HCT116 (cell line): ENCODE results near the gene ARSG.

Experiments used
- CTCF ChIP-seq, 3 experiments: fragments of 200-600 bp in 1 of 3; sonication (generic) in 1 of 3; IDR thresholded peaks in 2 of 3; conservative IDR thresholded peaks in 1 of 3; 2 replicates each; pipeline ENCODE4 v1.5.1; 2012 to 2017; ENCODE audit warnings: low read depth in 2 of 3, low read length in 2 of 3, antibody characterized with exemption in 1 of 3, borderline replicate concordance in 1 of 3, control low read depth in 1 of 3, mild to moderate bottlenecking in 1 of 3, mixed read lengths in 1 of 3, mixed run types in 1 of 3, moderate library complexity in 1 of 3; ENCODE audit not compliant: insufficient read depth in 1 of 3
- EZH2 ChIP-seq: fragments of 200-600 bp; sonication (generic); IDR thresholded peaks from 2 replicates; pipeline ENCODE4 v1.6.1; 2017; ENCODE audit warnings: antibody characterized with exemption, mixed run types
- EZH2phosphoT487 ChIP-seq: fragments of 200-600 bp; IDR thresholded peaks from 2 replicates; pipeline ENCODE4 v1.6.1; 2018; ENCODE audit warnings: antibody characterized with exemption, borderline replicate concordance
- JUND ChIP-seq: IDR thresholded peaks from 2 replicates; pipeline ENCODE4 v1.6.1; 2012
- MAX ChIP-seq: IDR thresholded peaks from 2 replicates; pipeline ENCODE4 v1.6.1; 2012
- POLR2A ChIP-seq: IDR thresholded peaks from 2 replicates; pipeline ENCODE4 v1.7.0; 2011; ENCODE audit warnings: borderline replicate concordance; ENCODE audit not compliant: insufficient read depth, insufficient read length; ENCODE audit errors: extremely low read depth
- POLR2AphosphoS5 ChIP-seq: IDR thresholded peaks from 2 replicates; pipeline ENCODE4 v1.6.1; 2011; ENCODE audit warnings: mild to moderate bottlenecking, low read depth, low read length, moderate library complexity
- REST ChIP-seq: IDR thresholded peaks from 2 replicates; pipeline ENCODE4 v1.6.1; 2012; ENCODE audit warnings: low read depth
- SP1 ChIP-seq: IDR thresholded peaks from 2 replicates; pipeline ENCODE4 v1.6.1; 2012; ENCODE audit warnings: low read depth
- TCF7L2 ChIP-seq: IDR thresholded peaks from 2 replicates; pipeline ENCODE4 v1.7.0; 2011; ENCODE audit warnings: borderline replicate concordance, inconsistent platforms; ENCODE audit not compliant: insufficient read depth, insufficient read length; ENCODE audit errors: extremely low read depth
- ZNF274 ChIP-seq: fragments of 200-500 bp; sonication (Bioruptor generic); IDR thresholded peaks from 2 replicates; pipeline ENCODE4 v1.6.1; 2014; ENCODE audit warnings: mild to moderate bottlenecking, low read depth, low read length, inconsistent platforms

- TF ChIP-seq CTCF (IDR thresholded peaks at IDR 0.05 in 2 of 3, conservative IDR thresholded peaks at IDR 0.05 in 1 of 3; ENCODE audit: borderline replicate concordance in 1 of 3, insufficient read depth in 1 of 3, low read depth in 2 of 3, low read length in 2 of 3): no peak
- TF ChIP-seq REST: no peak
- TF ChIP-seq ZNF274: no peak
- no peak for TF ChIP-seq POLR2A
- no peak for TF ChIP-seq JUND
- no peak for TF ChIP-seq SP1
- TF ChIP-seq POLR2AphosphoS5: no peak
- TF ChIP-seq EZH2: no peak
- no peak for TF ChIP-seq MAX
- TF ChIP-seq EZH2phosphoT487: no peak
- TF ChIP-seq TCF7L2: no peak
Observed at GRCh38 chr17:68459037-68459639, 167.8 kb downstream of the ARSG start.
